DMS153 (cell line): ENCODE data around the gene KRTAP9-2.
"Not testable (repeated sequence)": the region's sequence is repeated elsewhere in the genome, so short reads cannot be mapped to it uniquely, and the experiment has no call there.

Experiments used
- DNase-seq: peaks from one replicate; lab custom pipeline; 2025; lab: John Stamatoyannopoulos, UW

KRTAP9-2 gene, protein sequence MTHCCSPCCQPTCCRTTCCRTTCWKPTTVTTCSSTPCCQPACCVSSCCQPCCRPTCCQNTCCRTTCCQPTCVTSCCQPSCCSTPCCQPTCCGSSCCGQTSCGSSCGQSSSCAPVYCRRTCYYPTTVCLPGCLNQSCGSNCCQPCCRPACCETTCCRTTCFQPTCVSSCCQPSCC

DNA sequence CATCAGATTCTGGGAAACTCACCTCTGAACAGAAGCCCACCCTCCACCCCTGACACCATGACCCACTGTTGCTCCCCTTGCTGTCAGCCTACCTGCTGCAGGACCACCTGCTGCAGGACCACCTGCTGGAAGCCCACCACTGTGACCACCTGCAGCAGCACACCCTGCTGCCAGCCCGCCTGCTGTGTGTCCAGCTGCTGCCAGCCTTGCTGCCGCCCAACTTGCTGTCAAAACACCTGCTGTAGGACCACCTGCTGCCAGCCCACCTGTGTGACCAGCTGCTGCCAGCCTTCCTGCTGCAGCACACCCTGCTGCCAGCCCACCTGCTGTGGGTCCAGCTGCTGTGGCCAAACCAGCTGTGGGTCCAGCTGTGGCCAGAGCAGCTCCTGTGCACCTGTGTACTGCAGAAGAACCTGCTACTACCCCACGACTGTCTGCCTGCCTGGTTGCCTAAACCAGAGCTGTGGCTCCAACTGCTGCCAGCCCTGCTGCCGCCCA is at the start of gene KRTAP9-2:
Gene KRTAP9-2, plus strand, starts transcription at position 51 of the 498 bp plus-strand sequence. Its CDS starts 7 bp downstream, at position 58.
- not testable (repeated sequence) for DNase-seq

DNA sequence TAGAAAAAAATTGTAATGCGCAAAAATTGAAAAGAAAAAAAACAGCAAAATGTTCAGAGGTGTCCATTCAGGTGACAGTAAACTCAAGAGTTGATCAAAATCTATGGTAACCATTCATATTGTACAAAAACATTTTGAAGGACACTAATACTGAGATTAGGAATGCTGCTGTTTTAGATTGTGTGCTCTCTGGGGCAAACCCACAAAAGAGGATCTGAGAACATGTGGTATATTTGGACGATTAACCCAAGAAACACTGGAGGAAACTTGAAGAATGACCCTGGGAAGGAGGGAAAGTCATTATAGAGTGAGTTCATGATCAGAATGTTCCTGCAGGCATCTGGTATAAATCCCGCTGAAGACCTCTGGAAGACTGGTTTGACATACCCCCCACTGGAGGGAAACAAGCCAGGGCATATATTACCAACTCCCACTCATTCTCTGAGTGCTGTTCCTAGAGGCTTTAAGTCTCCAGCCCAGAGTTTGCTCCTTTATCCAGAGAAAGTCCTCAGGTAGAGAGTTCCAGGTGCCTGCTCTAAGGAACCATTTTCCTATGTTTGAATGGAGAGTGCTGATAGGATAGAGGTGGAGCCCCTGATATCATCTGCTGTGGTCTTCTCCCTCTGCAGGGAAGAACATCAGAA is 49.6 kb upstream of the KRTAP9-2 start:
- DNase-seq = no peak

DNA sequence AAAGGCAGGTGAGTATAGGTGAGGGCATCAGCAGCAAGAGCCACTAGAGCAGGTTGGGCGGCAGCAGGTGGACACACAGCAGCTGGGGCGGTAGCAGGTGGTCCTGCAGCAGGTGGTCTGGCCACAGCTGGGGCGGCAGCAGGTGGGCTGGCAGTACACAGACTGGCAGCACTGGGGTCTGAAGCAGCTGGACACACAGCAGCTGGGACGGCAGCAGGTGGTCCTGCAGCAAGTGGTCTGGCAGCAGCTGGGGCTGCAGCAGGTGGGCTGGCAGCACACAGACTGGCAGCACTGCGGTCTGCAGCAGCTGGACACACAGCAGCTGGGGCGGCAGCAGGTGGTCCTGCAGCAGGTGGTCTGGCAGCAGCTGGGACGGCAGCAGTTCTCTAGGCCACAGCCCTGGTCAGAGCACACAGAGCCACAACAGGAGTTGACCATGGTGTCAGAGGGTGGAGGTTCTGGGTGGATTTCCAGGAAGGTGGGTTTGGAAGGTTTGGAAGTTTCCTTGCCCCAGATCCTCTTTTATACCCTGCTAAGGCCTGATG is 48.6 kb upstream of the KRTAP9-2 start, which contains the start of gene KRTAP4-2:
Gene KRTAP4-2, minus strand, starts transcription at position 495 of the 545 bp plus-strand sequence. Its CDS starts 57 bp downstream, at position 438.
- no peak for DNase-seq

DNA sequence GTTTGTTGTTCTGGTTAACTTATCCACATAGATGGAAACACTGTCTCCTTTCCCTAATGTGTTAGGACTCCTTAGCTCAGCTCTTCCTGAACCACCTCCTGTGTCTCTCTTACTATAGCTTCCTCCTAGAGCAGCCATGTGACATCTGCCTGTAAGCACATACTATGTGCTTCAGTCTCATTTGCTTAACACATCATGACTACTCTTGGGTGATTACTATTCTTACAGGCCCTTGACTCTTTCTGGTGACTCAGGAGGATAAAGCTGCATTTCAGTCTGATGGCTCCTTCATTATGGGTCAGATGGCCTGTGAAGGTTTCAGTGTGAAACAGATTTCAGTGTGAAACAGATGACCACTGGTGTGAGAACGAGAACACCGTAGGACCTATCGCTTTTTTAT is 48.1 kb upstream of the KRTAP9-2 start:
- no peak for DNase-seq

DNA sequence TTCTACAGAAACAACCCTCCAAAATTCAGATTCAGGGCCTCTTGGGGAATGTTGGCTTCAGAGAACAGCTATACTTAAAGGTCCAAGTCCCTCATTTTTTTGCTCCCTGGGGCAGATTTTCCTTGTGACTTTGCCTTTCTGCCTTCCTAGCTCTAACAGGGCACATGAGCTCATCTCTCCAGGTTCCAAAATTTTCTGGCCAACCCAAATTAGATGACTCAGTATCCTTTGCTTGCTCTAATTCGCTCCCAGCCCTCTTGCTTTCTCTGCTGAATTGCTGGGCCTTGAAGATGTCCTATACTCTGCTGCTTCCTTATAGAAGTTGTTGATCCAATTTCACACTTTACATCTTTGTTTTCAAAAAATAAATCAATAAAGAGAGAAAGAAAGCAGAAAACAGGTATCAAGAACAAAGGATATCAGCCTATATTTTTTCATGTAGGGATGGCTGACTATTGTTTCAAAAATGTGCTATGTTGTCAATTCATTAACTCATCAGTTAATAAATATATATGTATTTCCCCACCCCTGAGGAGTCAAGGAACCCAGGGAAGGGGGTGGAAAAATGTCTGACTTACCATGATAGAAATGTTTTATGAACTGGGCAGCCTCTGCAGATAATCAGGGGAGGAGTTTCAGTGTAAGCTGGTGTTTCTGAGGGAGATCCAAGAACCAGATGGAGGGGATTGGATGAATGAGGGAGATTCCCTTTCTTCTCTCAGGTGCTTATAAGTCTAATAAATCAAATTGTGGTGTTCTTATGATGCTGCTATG is 47.4 kb upstream of the KRTAP9-2 start:
- DNase-seq = no peak

DNA sequence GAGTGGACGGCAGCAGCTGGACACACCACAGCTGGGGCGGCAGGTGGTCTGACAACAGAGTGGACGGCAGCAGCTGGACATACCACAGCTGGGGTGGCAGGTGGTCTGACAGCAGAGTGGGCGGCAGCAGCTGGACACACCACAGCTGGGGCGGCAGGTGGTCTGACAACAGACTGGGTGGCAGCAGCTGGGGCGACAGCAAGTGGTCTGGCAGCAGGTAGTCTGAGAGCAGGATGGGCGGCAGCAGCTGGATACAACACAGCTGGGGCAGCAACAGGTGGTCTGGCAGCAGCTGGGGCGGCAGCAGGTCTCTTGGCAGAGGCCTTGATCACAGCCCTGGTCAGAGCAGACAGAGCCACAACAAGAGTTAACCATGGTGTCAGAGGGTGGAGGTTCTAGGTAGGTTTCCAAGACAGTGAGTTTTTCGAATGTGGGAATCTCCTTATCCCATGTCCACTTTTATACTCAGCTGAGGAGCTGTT is 41.9 kb upstream of the KRTAP9-2 start, which contains the start of gene KRTAP4-1:
Gene KRTAP4-1, minus strand, starts transcription at position 432 of the 482 bp plus-strand sequence. Its CDS starts 57 bp downstream, at position 375.
- DNase-seq = no peak

DNA sequence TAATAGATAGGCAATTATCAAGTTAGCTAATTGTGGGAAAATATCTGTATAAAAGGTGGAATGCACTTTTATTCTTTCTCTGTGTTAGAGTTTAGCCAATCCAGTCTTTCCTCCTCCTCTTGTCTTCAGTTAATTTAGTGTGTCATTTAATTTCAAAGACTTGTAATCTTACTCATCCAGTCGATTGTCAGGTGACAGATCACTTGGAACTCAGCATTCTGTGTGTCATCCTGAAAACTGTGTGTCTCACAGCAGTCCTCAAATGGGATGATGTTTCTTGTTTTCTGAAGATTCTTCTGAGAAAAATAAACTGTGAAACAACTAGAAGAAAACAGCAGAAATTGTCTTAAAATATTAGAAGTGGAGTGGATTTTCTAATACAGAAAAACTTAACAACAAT is 41.4 kb upstream of the KRTAP9-2 start:
- DNase-seq = no peak

DNA sequence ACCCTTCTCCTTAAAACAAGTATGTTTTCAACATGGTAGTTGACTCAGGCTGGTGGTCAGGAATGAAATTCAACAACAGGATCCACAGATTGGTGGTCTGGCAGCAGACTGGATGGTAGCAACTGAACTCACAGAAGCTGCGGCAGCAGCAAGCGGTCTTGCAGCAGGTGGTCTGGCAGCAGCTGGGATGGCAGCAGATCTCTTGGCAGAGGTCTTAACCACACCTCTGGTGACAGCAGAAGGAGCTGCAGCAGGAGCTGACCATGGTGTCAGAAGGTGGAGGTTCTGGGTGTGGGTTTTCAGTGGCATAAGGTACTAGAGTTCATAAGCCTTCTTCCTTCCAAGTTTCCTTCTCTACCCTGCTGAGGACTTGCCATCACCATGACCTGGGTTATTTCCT is 39.6 kb upstream of the KRTAP9-2 start:
- no peak for DNase-seq

DNA sequence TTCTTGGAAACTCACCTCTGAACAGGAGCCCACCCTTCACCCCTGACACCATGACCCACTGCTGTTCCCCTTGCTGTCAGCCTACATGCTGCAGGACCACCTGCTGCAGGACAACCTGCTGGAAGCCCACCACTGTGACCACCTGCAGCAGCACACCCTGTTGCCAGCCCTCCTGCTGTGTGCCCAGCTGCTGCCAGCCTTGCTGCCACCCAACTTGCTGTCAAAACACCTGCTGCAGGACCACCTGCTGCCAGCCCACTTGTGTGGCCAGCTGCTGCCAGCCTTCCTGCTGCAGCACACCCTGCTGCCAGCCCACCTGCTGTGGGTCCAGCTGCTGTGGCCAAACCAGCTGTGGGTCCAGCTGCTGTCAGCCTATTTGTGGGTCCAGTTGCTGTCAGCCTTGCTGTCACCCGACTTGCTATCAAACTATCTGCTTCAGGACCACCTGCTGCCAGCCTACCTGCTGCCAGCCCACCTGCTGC is 36.6 kb upstream of the KRTAP9-2 start, which contains the start of gene KRTAP9-1:
Gene KRTAP9-1, plus strand, starts transcription at position 51 of the 482 bp plus-strand sequence. Its CDS starts 0 bp downstream, at position 51.
- DNase-seq = not testable (repeated sequence)

DNA sequence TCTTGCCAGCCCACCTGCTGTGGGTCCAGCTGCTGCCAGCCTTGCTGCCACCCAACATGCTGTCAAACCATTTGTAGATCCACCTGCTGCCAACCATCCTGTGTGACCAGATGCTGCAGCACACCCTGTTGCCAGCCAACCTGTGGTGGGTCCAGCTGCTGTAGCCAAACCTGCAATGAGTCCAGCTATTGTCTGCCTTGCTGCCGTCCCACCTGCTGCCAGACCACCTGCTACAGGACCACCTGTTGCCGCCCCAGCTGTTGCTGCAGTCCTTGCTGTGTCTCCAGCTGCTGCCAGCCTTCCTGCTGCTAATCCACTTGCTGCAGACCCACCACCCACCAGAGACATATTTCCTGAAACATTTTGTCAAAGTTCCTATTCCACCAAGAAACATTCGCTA is 36.1 kb upstream of the KRTAP9-2 start:
- peak; percentile 4 for DNase-seq

DNA sequence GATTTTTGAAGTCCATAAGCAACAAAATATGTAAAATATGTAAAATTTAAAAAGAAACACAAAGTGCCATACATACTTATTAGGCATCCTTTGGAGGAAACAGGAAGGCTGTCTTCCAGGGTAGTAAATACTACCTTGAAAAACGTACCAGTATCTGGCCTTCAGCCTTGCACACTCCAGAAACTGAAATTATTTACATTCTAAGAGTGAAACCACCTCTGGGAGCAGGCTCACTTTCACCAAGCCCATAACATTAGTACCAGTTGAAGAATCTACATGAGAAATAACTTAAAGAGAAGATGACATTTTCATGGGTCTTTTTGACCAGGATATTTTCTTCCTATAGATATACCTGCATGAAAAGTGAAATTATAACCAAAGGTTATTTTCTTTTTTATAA is 30.4 kb upstream of the KRTAP9-2 start:
- DNase-seq = no peak

DNA sequence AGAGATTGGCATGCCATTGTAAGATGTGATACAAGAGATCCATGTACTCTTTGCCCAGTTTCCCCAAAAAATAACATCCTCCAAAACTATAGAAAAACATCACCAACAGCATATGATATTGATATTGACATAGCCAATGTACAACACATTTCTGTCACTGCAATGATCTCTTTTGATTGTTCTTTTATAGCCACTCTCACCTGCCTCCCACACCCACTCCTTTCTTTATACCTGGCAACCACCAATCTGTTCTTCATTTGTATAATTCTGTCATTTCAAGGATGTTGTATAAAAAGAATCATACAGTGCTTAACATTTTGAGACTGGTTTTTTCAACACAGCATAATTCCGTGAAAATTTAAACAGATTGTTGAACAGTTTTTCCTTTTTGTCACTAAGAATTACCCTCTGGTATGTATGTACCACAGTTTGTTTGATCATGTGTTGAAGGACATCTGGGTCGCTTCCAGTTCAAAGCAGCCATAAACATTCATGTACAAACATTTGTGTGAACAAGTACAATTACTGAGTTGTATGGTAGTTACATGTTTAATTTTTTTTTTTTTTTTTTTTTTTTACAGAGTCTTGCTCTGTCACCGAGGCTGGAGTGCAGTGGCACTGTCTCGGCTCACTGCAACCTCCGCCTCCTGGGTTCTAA is 26.9 kb upstream of the KRTAP9-2 start:
- peak; percentile 57 for DNase-seq

DNA sequence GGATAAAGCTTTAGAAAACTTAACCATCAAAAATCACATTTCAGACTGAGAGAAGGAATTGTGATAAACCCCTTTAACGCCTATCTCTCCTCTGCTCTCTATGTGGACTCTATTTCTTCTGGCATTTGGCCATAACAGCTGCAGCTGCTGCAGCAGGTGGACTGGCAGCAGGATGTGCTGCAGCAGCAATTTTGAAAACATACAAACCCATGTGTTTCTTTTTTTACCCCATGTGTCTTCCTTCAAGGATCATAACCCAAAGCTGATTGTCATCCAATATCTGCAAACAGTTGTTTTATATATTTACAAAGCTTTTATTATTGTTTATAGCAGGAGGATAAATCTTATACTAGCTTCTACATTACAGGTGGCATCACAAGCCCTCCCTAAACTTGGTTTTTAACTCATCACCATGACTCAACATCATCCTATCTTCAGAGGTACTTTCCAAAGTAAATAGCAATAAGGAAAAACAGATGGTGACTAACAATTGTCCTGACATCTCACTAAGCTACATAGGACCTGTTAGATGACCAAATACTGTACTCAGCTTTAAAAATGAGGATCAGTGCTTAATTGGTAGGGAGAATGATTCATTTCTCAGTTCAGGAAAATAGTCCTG is 14.5 kb upstream of the KRTAP9-2 start:
- peak; percentile 79 for DNase-seq

DNA sequence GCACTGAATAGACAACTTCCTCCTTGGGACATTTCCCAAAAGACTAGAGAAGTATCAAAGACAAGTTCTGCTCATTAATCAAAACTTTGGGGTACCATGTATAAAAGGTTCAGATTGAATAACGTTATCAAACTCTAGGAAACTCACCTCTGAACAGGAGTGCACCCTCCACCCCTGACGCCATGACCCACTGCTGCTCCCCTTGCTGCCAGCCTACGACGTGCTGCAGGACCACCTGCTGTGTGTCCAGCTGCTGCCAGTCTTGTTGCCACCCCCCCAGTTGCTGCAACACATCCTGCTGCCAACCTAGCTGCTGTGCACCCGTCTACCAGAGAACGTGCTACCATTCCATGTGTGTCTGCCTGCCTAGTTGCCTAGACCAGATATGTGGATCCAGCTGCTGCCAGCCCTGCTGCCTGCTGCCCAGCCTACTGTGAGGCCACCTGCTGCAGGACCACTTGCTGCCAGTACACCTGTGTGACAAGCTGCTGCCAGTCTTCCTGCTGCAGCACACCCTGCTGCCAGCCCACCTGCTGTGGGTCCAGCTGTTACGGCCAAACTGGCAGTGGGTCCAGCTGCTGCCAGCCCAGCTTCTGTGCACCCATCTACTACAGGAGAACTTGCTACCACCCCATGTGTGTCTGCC is 13.8 kb upstream of the KRTAP9-2 start:
- DNase-seq = peak; percentile 67

DNA sequence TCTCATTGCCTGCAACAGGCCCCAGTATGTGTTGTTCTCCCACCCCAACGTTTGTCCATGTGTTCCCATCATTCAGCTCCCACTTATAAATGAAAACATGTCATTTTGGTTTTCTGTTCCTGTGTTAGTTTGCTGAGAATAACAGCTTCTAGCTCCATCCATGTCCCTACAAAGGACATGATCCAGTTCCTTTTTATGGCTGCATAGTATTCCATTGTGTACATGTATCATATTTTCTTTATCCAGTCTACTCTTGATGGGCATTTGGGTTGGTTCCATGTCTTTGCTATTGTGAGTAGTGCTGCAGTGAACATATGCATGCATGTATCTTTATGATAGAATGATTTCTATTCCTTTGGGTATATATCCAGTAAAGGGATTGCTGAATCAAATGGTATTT is 10.8 kb upstream of the KRTAP9-2 start:
- no peak for DNase-seq

DNA sequence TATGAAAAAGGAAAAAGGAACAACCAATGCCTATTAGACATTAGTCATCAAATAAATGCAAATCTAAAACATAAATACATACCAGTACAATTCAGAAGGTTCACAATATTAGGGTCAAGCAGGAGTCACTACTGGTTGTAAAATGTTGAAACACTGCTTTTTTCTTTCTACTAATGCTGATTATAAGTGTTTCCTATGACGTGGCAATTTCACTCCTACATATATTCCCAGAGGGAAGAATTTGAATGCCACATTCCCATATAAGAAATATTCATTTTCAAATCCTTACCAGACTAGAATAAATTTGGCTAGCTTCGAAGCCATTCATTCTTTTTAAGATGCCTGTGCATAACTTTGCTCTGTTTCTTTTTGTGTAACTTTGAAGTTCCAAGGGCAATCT is 2.6 kb upstream of the KRTAP9-2 start:
- no peak for DNase-seq

DNA sequence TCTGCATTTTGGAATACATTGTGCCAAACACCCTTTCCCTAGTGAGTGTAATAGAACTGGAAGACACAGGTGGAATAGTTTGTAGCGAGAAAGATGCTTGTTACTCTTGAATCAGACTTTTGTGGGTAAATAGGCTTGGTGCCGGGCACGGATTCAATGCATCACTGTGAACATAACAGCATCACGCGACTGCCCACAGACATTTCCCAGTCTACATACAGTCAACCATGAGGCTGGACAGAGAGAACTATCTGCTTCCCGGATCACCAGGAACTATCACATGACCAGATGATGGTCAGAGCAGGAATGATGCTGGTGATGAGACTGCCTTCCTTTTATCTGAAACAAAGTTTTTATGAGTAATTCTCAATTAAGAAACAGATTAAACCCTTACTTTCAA is 397 bp upstream of the KRTAP9-2 start:
- DNase-seq = no peak

DNA sequence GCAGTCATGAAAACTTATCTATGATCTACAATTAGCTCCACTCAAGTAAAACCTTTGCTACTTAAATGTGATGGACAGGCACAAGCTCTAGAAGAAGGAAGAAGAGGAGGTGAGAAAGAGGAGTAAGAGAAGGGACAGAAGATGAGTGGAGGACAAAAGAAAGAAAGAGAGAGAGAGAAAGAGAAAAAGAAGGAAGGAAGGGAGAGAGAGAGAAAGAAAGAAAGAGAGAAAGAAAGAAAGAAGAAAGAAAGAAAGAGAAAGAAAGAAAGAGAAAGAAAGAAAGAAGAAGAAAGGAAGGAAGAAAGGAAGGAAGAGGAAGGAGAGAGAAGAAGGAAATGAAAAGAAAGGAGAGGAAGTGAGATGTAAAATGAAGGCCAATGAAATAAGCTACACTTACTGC is 3.6 kb downstream of the KRTAP9-2 start:
- no peak for DNase-seq

DNA sequence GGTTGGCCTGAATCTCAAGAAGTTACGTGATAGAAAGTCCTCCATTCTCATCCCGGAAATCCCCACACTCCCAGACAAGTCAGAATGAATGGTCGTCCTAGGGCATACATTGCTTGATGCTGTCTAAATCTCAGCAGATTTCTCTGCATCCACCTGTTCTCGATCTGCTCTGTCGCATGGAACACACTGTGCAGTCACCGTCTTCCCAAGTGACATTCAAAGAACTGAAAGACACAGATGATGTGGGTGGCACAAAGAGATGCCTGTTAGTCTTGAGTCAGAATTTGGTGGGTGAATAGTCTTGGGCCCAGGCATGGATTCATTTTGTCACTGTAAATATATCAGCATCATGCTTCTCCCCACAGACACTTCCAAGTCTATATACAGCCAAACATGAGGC is 5.3 kb downstream of the KRTAP9-2 start:
- no peak for DNase-seq

DNA sequence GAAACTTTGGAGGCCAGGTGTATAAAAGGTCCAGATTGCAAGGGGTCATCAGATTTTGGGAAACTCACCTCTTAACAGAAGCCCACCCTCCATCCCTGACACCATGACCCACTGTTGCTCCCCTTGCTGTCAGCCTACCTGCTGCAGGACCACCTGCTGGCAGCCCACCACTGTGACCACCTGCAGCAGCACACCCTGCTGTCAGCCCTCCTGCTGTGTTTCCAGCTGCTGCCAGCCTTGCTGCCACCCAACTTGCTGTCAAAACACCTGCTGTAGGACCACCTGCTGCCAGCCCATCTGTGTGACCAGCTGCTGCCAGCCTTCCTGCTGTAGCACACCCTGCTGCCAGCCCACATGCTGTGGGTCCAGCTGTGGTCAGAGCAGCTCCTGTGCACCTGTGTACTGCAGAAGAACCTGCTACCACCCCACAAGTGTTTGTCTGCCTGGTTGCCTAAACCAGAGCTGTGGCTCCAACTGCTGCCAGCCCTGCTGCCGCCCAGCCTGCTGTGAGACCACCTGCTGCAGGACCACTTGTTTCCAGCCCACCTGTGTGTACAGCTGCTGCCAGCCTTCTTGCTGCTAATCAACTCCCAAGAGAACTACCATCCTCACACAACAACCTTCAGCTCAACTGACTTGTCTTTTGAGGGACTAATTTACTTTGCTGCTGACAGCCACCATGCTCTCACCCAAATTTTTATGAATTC is 6.1 kb downstream of the KRTAP9-2 start, which contains the start of gene KRTAP9-3:
Gene KRTAP9-3, plus strand, starts transcription at position 51 of the 707 bp plus-strand sequence. Its CDS starts 53 bp downstream, at position 104.
- DNase-seq = peak; percentile 51
